GM12874 (cell line): Measurements from ENCODE around the gene OR52K2.

Source experiments
- CTCF ChIP-seq: IDR thresholded peaks from 2 replicates; pipeline ENCODE4 v1.5.1; 2011; ENCODE audit warnings: low read depth, mild to moderate bottlenecking, control low read depth, low read length, moderate library complexity; ENCODE audit not compliant: insufficient read depth

Gene OR52K2

GRCh38 chr11:4448995-4449394 is at the start of gene OR52K2:
TSS of gene OR52K2 (plus strand) at chr11:4449295. CDS start at chr11:4449340, 45 bp downstream.
- TF ChIP-seq CTCF = no peak

- no peak for TF ChIP-seq CTCF
Measured at GRCh38 chr11:4416306-4416705, 32.8 kb upstream of the OR52K2 start.

- TF ChIP-seq CTCF = no peak
Measured at GRCh38 chr11:4416816-4417215, 32.3 kb upstream of the OR52K2 start.

GRCh38 chr11:4418403-4418802 is 30.7 kb upstream of the OR52K2 start:
- TF ChIP-seq CTCF = no peak

- TF ChIP-seq CTCF = no peak
Measured at GRCh38 chr11:4430051-4430450, 19.0 kb upstream of the OR52K2 start.

GRCh38 chr11:4433856-4434255 is 15.2 kb upstream of the OR52K2 start:
- no peak for TF ChIP-seq CTCF

- no peak for TF ChIP-seq CTCF
Measured at GRCh38 chr11:4436411-4436810, 12.7 kb upstream of the OR52K2 start.

GRCh38 chr11:4441515-4441914 is 7.6 kb upstream of the OR52K2 start:
- no peak for TF ChIP-seq CTCF
